8988T (cell line): Measurements from ENCODE around the gene LRRC1.
A peak's percentile ranks its signal among the peaks of the same experiment; 100 is the strongest.

Source experiments
- DNase-seq: peaks from one replicate; pipeline ENCODE4 v3.0.0; 2011

Gene LRRC1

GRCh38 chr6:53929041-53929820 lies 134.4 kb downstream of the LRRC1 start:
- no peak for DNase-seq

DNA sequence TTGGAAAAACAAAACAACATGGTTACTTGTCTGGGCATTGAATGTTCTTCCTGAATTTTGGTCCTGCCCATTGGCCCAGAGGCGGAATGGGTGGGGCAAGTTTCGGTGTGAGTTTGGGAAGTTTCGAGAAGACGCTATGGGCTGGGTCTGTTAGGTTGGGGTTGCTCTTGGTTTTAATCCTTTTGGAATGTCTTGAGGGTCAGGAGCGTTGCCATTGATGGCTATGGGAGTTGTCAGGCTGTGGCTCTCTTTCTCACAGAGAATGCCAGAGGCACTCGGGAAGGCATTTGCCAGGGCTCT lies 135.0 kb downstream of the LRRC1 start:
- DNase-seq: no peak

- DNase-seq: no peak
Observed at GRCh38 chr6:53930330-53930729, 135.5 kb downstream of the LRRC1 start.

GRCh38 chr6:53931086-53931485 lies 136.3 kb downstream of the LRRC1 start:
- no peak for DNase-seq

- no peak for DNase-seq
Observed at GRCh38 chr6:53932516-53932915, 137.7 kb downstream of the LRRC1 start.

- no peak for DNase-seq
Observed at GRCh38 chr6:53934023-53934422, 139.2 kb downstream of the LRRC1 start.

DNA sequence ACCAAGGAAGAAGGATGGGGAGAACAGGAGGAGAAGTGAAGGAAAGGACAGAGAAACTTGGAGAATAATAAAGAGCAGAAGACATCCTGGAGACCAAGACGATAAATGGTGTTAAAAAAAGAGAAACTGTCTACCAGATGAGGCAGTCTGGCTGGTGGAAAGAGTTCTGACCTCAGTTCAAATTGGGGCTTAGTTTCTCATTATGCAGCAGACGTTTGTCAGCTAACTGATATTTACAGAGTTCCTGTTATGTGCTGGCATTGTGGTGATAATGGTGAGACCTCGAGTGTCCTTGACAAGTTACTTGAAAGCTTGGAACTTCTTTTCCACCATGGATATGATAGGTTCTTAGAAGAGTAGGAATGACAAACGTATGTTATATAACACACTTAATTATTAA lies 142.7 kb downstream of the LRRC1 start:
- no peak for DNase-seq

DNA sequence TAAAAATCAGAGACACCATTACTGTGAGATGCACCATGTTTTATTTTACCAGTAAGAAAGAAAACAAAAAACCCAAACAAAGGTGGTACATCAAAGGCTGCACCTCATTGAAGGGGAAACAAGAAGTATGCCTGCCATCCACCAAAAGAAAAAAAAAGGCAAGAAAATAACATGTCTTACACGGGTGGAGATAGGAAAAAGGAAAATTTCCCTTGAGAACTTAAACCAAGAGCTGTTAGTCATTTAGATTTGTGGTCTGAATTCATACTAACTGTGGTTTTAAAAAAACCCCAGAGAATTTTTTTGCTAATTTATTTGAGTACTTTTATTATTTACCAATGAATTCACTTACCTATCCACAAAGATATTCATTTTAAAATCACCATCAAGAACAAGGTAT lies 144.0 kb downstream of the LRRC1 start:
- DNase-seq: no peak

DNA sequence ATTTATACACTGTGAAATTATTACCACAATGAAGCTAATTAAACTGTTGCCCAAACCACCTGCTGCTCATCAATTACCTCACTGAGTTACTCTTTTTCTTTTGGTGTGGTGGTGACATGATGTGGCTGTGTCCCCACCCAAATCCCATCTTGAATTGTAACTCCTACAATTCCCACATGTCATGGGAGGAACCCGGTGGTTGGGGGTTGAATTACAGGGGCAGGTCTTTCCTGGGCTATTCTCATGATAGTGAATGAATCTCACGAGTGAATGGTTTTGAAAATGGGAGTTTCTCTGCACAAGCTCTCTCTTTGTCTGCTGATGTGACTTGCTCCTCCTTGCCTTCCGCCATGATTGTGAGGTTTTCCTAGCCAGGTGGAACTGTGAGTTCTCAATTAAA lies 145.0 kb downstream of the LRRC1 start:
- no peak for DNase-seq

- DNase-seq: no peak
Observed at GRCh38 chr6:53943395-53943794, 148.6 kb downstream of the LRRC1 start.

- no peak for DNase-seq
Observed at GRCh38 chr6:53944091-53944490, 149.3 kb downstream of the LRRC1 start.

- DNase-seq: no peak
Observed at GRCh38 chr6:53944543-53944942, 149.7 kb downstream of the LRRC1 start.

DNA sequence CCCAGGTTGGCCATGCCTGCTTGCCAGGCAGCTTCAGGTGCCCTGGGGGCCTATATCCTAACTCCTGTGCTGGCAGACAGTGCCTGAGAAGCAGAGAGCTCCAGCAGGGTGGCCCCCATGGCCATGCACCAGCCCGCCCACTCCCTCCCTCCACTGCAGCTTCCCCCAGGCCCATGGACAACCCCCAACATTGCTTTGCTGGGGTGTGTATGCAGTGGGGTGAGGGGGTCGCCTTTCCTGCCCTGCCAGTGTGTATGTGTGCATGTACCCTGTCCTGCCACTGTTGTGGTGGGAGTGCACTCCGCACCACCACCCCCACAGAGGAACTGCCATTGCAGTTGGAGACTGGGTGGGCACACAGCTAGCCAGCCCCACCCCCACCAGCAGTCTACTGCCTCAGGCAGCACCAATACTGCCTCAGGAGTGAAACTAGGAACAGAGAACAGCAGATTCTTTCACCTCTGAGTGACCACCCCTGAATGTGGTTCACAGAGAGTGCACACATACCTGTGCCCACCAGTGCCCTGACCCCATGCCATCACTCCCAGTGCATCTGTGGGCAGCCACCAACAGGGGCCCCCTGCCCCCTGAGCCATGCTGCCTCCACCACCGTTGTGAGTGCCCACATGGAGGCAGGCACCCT lies 151.1 kb downstream of the LRRC1 start:
- DNase-seq: no peak

DNA sequence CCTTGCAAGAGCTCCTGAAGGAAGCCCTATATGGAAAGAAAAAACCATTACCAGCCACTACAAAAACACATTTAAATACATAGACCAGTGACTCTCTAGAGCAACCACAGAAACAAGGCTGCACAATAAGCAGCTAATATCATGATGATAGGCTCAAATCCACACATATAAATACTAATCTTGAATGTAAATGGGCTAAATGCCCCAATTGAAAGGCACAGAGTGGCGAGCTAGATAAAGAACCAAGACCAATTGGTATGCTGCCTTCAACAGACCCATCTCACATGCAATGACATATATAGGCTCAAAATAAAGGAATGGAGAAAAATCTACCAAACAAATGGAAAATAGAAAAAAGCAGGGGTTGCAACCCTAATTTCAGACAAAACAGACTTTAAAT lies 153.0 kb downstream of the LRRC1 start:
- DNase-seq: no peak

GRCh38 chr6:53951383-53951782 lies 156.6 kb downstream of the LRRC1 start:
- no peak for DNase-seq

GRCh38 chr6:53956068-53956711 lies 161.4 kb downstream of the LRRC1 start:
- DNase-seq: peak; percentile 49

DNA sequence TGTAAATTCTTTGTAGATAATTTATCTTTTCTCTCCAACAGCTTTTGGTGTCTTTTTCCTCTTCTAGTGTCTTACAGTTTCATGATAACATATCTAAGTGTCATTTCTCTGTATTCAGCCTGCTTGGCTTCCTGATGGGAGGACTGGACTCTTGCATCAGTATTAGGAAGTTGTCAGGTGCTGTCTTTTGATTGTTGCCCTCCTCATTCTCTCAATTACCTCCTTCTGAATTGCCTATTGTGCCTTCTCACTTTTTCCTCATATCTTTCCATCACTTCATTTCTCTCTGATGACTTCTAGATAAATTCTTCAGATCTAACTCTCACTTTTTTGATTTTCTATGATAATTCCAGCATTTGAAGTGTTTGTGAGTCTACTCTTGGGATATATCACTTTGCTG lies 162.0 kb downstream of the LRRC1 start:
- DNase-seq: no peak

DNA sequence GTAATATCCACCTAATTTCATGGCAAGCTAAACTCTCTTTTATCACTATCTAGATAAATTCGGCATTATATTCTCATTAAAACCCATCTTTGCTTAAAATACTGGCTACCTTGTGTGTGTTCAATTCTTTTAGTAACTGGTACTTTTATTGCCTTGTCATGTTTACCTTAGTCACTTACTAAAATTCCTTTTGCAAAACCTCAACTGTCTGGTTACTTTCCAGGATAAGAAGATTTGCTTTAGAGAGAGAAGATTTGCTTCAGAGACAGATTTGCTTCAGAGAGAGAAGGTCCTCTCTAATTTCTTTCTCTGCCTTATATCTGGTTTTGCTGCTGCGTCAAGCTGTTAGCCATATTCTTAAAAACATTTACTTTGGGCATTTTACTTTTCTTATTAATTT lies 164.9 kb downstream of the LRRC1 start:
- no peak for DNase-seq

DNA sequence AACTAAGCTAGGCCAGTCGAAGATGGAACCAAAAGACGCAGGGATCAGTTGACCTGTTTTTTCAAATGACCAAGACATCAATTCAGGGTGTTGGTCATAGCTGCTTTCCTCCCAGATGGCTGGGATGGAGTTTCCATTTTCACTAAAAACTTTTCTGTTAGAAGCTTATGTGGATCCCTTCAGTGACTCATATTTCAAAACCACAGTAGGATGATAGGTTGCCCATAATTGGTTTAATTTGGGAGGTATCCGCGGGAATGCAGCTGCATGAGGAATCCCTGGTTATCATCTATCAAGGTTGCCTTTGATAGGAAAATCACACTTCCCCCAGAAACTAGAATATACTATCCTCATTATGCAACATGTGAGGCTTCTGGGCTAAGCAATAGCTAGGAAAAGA lies 165.5 kb downstream of the LRRC1 start:
- no peak for DNase-seq

DNA sequence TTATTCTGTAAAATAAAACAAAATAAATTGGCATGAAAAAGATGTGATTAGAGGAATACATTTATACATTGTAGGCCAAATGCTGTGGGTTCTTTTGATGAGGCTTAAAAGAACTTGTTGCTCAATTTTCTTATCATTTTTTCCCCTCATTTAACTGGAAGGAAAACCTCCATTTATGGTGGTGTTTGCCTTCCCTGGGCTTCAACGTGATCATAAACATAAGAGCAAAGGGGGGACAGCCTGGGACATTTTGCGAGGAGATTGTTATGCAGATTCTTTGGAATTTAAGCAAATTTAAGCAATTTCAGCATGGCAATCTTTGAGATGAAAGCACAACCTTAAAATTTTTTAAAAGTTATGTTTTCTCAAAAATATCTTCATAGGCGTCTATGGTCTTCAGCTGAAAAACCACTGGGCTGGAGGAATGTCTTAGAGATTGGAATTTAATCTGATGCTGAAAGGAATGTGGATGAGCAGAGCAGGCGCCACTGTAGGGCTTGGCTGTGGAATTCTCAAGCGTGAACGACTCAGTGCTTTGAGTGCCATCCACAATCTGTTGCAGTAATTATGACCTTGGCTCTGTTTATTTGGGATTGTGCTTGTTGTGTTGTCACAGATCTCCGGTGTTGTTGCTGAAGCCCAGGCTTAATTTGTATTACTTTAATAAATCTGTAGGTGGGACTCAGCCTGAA lies 167.0 kb downstream of the LRRC1 start:
- no peak for DNase-seq

- no peak for DNase-seq
Observed at GRCh38 chr6:53962646-53963045, 167.8 kb downstream of the LRRC1 start.

DNA sequence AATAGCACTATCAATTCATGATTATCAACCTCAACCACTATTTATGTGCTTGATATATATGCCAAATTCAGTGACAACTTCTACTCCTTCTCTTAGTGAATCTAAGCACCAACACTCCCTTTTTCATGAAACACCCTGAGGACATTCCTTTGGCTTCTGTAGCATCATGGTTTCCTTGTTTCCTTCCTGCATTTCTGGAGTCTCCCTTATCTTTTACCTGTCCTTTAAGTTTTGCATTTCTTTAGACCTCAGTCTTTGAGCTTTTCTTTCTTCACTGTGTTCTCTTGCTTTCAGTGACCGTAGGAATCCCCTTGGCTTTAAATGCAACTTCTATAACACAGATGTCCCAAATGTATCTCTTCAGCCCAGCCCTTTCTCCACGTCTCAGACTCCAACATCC lies 172.6 kb downstream of the LRRC1 start:
- no peak for DNase-seq
